ENCODE measurements around the gene ANKS1B.

GRCh38 chr12:99935608-99936007 is 49.1 kb downstream of the ANKS1B start:
- TF ChIP-seq YY1 (IDR thresholded peaks at IDR 0.05; ENCODE audit: low read depth, low read length) (no peak), ZNF274 (IDR thresholded peaks at IDR 0.05; ENCODE audit: insufficient read depth, insufficient read length) (no peak), CTCF (IDR thresholded peaks at IDR 0.05 in 2 of 3, conservative IDR thresholded peaks at IDR 0.05 in 1 of 3; ENCODE audit: control insufficient read depth in 2 of 3, extremely low read depth in 1 of 3, insufficient read depth in 1 of 3, low read depth in 3 of 3, low read length in 3 of 3) (no peak), POLR2AphosphoS5 (IDR thresholded peaks at IDR 0.05; ENCODE audit: low read length) (no peak), ZBTB11 (CRISPR knock-in tag; IDR thresholded peaks at IDR 0.05) (no peak), CREB1 (IDR thresholded peaks at IDR 0.05; ENCODE audit: low read depth) (no peak), TBL1XR1 (IDR thresholded peaks at IDR 0.05; ENCODE audit: low read depth, low read length) (no peak), ZBTB33 (IDR thresholded peaks at IDR 0.05) (no peak), USF2 (IDR thresholded peaks at IDR 0.05; ENCODE audit: borderline replicate concordance, low read depth, low read length) (no peak), IRF4 (IDR thresholded peaks at IDR 0.05; ENCODE audit: low read depth, low read length) (no peak), ATF7 (IDR thresholded peaks at IDR 0.05; ENCODE audit: low read depth) (no peak), JUND (IDR thresholded peaks at IDR 0.05; ENCODE audit: low read depth, low read length) (no peak)
